GM21528 (cell line): ENCODE measurements around the gene ARL8A.

Source experiments
- ATAC-seq: cut with Tn5 transposase; IDR thresholded peaks from one replicate; pipeline ENCODE4 v1.9.1; 2021; ENCODE audit warnings: mild to moderate bottlenecking, moderate library complexity; ENCODE audit not compliant: unreplicated experiment, low FRiP score

ARL8A gene

GRCh38 chr1:202085682-202086373, 58.7 kb downstream of the ARL8A start:
- no peak for ATAC-seq

- no peak for ATAC-seq
Observed at GRCh38 chr1:202084791-202085681, 59.5 kb downstream of the ARL8A start.
